Glutamatergic neuron (in vitro differentiated cells): ENCODE results near the gene ROS1. TPM values are rescaled to one million over a fixed set of nuclear protein-coding genes. Genes with fewer than 3 reads are reported as not detected.

Source experiments
- DNase-seq: peaks from one replicate; pipeline ENCODE4 v3.0.0; 2022
- H3K27ac Mint-ChIP-seq: one replicate; pipeline ENCODE4 v1.8.0; 2020; ENCODE audit warnings: mild to moderate bottlenecking, mixed read lengths, inconsistent platforms; ENCODE audit not compliant: unreplicated experiment
- H3K27me3 Mint-ChIP-seq: one replicate; pipeline ENCODE4 v1.8.0; 2020; ENCODE audit warnings: mild to moderate bottlenecking, moderate library complexity, mixed read lengths, inconsistent platforms; ENCODE audit not compliant: unreplicated experiment
- H3K36me3 Mint-ChIP-seq: one replicate; pipeline ENCODE4 v1.8.0; 2020; ENCODE audit warnings: mild to moderate bottlenecking, mixed read lengths, inconsistent platforms; ENCODE audit not compliant: unreplicated experiment
- H3K4me1 Mint-ChIP-seq: one replicate; pipeline ENCODE4 v1.8.0; 2020; ENCODE audit warnings: mild to moderate bottlenecking, low read depth, mixed read lengths, inconsistent platforms; ENCODE audit not compliant: unreplicated experiment
- H3K4me3 Mint-ChIP-seq: one replicate; pipeline ENCODE4 v1.8.0; 2020; ENCODE audit warnings: mild to moderate bottlenecking, mixed read lengths, inconsistent platforms; ENCODE audit not compliant: unreplicated experiment
- H3K9me3 Mint-ChIP-seq: one replicate; pipeline ENCODE4 v1.8.0; 2020; ENCODE audit warnings: mild to moderate bottlenecking, moderate library complexity, mixed read lengths, inconsistent platforms; ENCODE audit not compliant: unreplicated experiment
- total RNA-seq: library from RNA; stranded (reverse); fragmentation: NEBNext Ultra II Directional; extraction: Animal tissue kit (Norgen Biotek cat#: 25700); gene quantifications from one replicate; pipeline ENCODE4 v1.2.1, GENCODE V29; 2021; ENCODE audit not compliant: unreplicated experiment
- TF ChIP-seq, protein P1 (sequence below): fragments of 200-600 bp; sonication (generic); IDR thresholded peaks from one replicate; pipeline ENCODE4 v1.5.0; 2021; ENCODE audit not compliant: partially characterized antibody, unreplicated experiment

ROS1 gene
- total RNA-seq, 1 donor from 2014 or later, result not detected

DNA sequence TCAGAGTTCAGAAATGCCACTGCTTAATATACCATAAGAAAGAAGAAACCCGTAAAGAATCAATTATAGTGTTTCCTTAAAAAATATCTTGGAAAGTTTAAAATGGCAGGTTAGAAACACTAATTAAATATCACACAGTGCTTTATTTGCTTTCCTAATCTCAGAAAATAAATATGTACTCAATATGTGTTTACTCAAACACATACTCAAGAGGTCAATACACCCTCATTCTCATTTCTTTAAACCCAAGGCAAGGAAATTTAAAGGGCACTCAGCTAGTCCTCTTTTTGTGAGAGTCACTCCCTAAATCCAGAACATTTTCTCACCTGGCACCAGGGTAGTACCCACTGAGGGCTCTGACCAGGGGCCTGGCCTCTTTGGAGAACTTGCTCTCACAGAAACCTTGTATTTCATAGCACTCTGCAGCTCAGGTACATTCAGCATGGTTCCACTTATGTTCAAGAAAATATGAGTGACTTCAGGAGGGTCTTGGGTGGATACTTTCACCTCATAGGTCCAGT is 38.2 kb downstream of the ROS1 start:
- no peak overlapping the region for H3K4me3 Mint-ChIP-seq
- no peak for DNase-seq
- H3K9me3 Mint-ChIP-seq, result no peaks in the 10 kb centered on the region
- no peak overlapping the region for H3K27ac Mint-ChIP-seq
- no peaks in the 10 kb centered on the region for H3K36me3 Mint-ChIP-seq
- TF ChIP-seq, protein P1, sequence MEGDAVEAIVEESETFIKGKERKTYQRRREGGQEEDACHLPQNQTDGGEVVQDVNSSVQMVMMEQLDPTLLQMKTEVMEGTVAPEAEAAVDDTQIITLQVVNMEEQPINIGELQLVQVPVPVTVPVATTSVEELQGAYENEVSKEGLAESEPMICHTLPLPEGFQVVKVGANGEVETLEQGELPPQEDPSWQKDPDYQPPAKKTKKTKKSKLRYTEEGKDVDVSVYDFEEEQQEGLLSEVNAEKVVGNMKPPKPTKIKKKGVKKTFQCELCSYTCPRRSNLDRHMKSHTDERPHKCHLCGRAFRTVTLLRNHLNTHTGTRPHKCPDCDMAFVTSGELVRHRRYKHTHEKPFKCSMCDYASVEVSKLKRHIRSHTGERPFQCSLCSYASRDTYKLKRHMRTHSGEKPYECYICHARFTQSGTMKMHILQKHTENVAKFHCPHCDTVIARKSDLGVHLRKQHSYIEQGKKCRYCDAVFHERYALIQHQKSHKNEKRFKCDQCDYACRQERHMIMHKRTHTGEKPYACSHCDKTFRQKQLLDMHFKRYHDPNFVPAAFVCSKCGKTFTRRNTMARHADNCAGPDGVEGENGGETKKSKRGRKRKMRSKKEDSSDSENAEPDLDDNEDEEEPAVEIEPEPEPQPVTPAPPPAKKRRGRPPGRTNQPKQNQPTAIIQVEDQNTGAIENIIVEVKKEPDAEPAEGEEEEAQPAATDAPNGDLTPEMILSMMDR, result no peak
- H3K4me1 Mint-ChIP-seq, result no peaks in the 10 kb centered on the region
- no peaks in the 10 kb centered on the region for H3K27me3 Mint-ChIP-seq

DNA sequence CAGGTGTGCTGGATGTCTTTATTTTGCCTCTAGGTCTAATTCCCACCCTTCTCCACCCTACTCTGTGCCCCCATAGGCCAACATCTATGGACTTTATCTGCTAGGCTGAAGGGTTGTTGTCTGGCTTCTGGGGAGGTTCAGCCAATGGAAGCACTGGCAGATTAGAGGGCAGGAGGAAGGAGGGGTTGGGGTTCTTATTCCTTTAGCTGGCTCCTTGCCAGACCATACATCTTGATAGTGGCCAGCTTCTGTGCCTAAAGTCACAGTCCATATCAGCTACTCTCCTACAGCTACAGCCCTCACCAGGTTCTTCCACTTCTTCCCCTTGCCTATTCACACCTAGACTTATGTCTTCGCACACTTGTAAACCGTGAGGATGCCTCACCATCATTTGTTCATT is 41.1 kb downstream of the ROS1 start:
- H3K9me3 Mint-ChIP-seq, result no peaks in the 10 kb centered on the region
- TF ChIP-seq, protein P1, result no peak
- H3K4me1 Mint-ChIP-seq, result no peaks in the 10 kb centered on the region
- no peaks in the 10 kb centered on the region for H3K27me3 Mint-ChIP-seq
- no peak overlapping the region for H3K27ac Mint-ChIP-seq
- no peak for DNase-seq
- no peaks in the 10 kb centered on the region for H3K36me3 Mint-ChIP-seq
- H3K4me3 Mint-ChIP-seq, result no peak overlapping the region

DNA sequence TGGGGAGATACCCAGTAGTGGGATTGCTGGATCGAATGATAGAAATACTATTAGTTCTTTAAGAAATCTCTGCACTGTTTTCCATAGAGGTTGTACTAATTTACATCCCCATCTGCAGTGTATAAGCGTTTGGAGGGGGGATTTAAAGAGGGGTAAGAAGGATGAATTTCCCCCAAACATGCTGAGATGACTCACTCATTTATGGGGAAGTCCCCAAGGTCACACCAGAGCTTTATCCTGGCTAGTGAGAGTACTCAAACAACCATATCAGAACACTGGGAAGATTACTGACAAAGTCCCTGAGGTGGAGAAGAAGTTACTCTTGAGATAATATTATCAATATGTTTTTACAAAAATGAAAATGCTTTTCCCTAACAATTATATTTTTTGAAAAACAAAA is 44.0 kb downstream of the ROS1 start:
- Mint-ChIP-seq H3K4me1 (no peaks in the 10 kb centered on the region), H3K4me3 (no peak overlapping the region), H3K36me3 (no peaks in the 10 kb centered on the region), H3K27me3 (no peaks in the 10 kb centered on the region), H3K9me3 (no peaks in the 10 kb centered on the region), H3K27ac (no peak overlapping the region)
- TF ChIP-seq, protein P1, result no peak
- no peak for DNase-seq

DNA sequence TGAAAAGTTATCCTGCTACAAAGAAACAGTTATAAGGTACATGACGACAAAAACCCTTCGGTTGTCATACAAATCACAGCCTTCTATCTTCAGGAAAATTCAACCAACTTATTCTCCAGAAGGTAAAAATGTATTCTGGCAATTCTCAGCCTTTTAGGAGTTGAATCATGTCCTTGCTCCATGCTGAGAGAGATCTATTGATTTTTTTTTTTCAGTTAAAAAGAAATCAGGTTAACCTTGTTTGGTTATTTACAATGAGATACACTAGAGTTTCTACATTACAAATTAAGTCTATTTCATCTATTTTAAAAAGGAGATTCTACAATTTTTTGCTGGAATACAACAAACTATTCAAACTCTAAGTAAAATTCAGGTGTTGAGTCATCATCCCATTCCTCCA is 45.4 kb downstream of the ROS1 start:
- H3K4me1 Mint-ChIP-seq, result no peaks in the 10 kb centered on the region
- no peak for DNase-seq
- H3K9me3 Mint-ChIP-seq, result no peaks in the 10 kb centered on the region
- no peak overlapping the region for H3K4me3 Mint-ChIP-seq
- TF ChIP-seq, protein P1, result no peak
- no peak overlapping the region for H3K27ac Mint-ChIP-seq
- no peaks in the 10 kb centered on the region for H3K36me3 Mint-ChIP-seq
- H3K27me3 Mint-ChIP-seq, result no peaks in the 10 kb centered on the region

DNA sequence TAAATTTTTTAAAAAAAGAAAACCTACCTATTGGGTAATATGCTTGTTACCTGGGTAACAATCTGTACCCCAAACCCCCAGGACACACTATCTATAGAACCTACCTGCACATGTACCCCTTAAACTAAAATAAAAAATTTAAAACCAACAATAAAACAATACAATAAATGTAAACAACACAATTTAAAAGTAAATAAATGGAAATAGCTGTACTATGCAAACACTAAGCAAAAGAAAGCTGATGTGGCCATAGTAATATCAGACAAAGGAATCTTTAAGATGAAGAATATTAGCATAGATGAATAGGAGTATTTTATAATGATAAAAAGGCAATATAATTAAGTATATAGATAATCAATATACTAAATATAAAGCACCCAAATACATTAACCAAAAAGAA is 50.3 kb downstream of the ROS1 start:
- Mint-ChIP-seq H3K27me3 (peaks cover 1% of the 10 kb centered on the region), H3K36me3 (no peaks in the 10 kb centered on the region), H3K27ac (no peak overlapping the region), H3K4me1 (peaks cover 3% of the 10 kb centered on the region), H3K4me3 (no peak overlapping the region), H3K9me3 (peaks cover 3% of the 10 kb centered on the region)
- no peak for DNase-seq
- TF ChIP-seq, protein P1, result no peak
